HG03103 (cell line): ENCODE results near the gene SLC39A3.

Experiments
- ATAC-seq: cut with Tn5 transposase; IDR thresholded peaks from one replicate; pipeline ENCODE4 v1.9.1; 2021; ENCODE audit warnings: low read depth; ENCODE audit not compliant: unreplicated experiment

Gene SLC39A3

DNA sequence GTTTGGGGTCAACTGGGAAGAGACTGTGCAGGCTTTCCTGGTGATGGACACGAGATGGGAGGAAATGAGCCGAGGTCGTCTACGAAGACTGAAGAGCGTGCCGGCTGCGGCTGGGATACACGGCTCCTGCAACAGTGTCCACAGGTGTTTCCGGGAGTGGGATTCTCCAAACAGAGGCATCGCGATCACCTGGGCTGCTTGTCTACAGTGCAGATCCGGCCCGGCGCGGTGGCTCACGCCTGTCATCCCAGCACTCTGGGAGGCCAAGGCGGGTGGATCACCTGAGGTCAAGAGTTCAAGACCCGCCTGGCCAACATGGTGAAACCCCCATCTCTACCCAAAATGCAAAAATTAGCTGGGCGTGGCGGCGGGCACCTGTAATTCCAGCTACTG lies 11.6 kb upstream of the SLC39A3 start:
- no peak for ATAC-seq

GRCh38 chr19:2750808-2751437 lies 11.1 kb upstream of the SLC39A3 start:
- ATAC-seq, result no peak

DNA sequence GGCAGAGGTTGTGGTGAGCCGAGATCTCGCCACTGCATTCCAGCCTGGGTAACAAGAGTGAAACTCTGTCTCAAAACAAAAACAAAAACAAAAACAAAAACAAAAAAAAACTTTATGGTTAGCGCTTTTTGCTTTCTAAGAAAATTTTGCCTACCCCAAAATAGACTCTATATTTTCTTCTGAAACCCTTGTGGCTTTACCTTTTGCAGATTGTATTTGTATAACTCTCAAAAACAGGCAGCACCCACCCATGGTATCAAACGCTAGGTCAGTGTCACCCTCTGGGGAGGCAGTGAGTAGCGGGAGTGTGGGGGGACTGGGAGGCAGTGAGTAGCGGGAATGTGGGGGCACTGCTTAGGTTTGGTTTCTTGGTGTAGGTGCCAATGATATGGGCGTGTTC lies 7.5 kb upstream of the SLC39A3 start:
- ATAC-seq, result no peak

DNA sequence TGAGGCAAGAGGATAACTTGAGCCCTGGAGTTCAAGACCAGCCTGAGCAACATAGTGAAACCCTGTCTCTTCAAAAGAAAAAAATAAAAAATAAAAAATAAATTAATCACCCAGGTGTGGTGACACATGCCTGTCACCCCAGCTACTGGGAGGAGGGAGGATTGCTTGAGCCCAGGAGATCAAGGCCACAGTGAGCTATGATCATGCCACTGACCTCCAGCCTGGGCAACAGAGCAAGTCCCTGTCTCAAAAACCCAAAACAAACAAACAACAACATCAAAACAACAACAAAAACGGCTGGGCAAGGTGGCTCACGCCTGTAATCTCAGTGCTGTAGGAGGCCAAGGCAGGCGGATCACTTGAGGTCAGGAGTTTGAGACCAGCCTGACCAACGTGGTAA lies 4.3 kb upstream of the SLC39A3 start:
- ATAC-seq, result no peak

DNA sequence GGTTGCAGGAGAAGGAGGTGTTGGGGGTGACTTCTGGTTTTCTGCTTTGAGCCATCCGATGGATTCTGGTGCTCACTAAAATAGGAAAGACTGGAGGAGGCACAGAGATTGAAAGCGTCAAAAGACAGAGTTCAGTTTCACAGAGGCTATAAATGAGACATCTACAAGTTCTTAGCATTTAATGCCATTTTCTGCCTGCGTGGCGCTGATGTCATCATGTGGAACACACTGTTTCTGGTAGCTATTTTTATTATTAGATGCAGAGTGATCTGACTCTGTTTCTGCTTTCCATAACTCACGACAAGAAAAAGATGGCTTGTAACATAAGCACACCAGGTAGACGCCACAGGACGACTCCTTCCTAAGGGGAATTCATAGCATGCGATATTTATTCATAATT lies 3.3 kb upstream of the SLC39A3 start:
- no peak for ATAC-seq

- ATAC-seq, result no peak
Measured at GRCh38 chr19:2740314-2740656, 468 bp upstream of the SLC39A3 start.

- no peak for ATAC-seq
Measured at GRCh38 chr19:2736550-2737190, 3.1 kb downstream of the SLC39A3 start.

- no peak for ATAC-seq
Measured at GRCh38 chr19:2735374-2735773, 4.4 kb downstream of the SLC39A3 start.

GRCh38 chr19:2734589-2735288 lies 5.1 kb downstream of the SLC39A3 start:
- no peak for ATAC-seq

GRCh38 chr19:2733930-2734588 lies 5.8 kb downstream of the SLC39A3 start:
- ATAC-seq, result no peak

- no peak for ATAC-seq
Measured at GRCh38 chr19:2732883-2733282, 6.9 kb downstream of the SLC39A3 start.

- ATAC-seq, result no peak
Measured at GRCh38 chr19:2732157-2732725, 7.6 kb downstream of the SLC39A3 start.

- no peak for ATAC-seq
Measured at GRCh38 chr19:2731181-2731995, 8.4 kb downstream of the SLC39A3 start.

DNA sequence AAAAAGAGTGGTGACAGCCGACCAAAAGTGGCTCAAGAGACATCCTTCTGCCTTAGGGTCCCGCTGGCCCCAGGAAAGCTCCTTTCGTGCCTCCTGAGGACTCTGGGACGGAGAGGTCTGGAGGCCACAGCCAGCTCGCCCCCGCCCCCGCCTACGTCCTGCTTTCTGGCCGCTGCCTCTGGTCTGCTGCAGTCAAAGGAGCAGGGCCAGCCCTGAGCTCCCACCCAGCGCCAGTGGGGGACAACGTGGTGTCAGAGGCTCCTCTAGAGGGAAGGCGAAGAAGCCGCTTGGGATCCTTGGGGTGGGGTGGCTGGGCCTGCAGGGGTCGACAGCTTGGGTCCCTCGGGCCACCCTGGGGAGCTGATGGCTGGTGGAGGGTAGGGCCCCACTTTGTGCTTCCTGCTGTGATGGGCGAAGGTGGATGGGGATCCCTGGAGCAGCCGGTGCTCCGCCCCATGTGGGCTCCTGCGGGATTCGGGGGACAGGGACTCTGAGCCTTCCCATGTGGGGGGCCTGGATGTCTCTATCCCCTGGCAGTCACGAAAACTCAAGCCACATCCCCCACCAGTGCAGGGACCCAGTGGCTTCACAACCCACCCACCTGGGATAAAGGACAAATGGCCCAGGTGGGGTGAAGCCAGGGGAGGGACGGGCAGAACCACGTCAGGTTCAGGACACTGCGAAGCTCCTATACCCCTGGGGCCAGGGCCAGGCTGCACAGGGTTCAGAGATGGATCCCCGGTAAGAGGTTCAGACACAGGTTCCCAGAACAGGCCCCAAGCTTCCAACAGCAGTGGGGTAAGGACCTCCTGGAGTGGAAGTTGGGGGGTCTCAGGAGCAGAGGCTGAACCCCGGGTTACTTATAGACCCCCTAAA lies 9.6 kb downstream of the SLC39A3 start:
- no peak for ATAC-seq

- no peak for ATAC-seq
Measured at GRCh38 chr19:2728783-2729387, 10.9 kb downstream of the SLC39A3 start.

DNA sequence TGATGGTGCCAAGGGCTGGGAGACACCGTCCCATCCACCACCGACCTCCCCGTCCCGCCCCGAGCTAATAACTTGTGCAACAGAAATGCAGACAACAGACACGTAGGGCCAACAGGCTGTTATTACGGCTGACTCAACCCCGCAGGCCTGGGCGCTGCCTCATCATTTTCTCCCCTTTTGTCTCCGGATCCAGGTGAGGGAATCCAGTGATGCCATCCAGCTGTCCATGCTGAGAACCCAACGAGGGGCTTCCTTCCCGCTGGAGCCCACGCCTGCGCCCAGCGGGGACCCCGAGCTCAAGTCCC lies 12.2 kb downstream of the SLC39A3 start:
- ATAC-seq, result no peak

- ATAC-seq, result no peak
Measured at GRCh38 chr19:2726904-2727639, 12.7 kb downstream of the SLC39A3 start.

DNA sequence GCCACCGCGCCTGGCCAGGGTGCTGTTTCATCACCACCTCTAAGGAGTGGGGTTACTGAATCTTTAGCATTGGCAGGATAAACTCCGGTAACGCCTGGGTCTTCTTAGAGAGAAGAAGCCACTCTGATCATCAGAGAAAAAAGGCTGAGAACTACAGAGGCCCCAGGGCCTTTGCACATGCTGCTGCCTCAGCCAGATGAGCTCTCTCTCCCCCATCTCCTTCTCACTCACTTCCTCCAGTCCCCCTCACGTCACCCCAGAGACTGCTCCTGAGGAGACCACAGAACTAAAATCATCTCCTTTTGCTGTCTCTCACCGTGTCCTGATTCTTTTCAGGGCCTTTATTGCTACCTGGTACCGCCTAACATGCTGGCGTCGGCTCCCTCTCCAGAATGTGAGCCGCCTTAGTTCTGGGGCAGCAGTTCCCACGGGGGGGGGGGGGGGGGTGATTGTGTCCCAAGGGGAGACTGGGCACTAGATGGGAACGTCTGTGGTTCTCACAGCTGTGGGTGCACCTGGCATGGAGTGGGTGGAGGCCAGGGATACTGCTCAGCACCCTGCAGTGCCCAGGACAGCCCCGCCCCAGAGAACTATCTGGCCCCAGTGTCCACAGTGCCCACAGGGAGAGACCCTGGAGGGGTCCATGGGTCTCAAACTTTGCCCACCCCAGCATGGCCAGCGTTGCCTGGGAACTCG lies 13.5 kb downstream of the SLC39A3 start:
- no peak for ATAC-seq
